ENCODE data around the gene FLOT2.
"Not testable (repeated sequence)": the region's sequence is repeated elsewhere in the genome, so short reads cannot be mapped to it uniquely, and the experiment has no call there.

The FLOT2 gene

GRCh38 chr17:28896884-28897768, at the start of gene FLOT2:
Gene FLOT2 (minus strand): TSS chr17:28897733. CDS start chr17:28897574, 159 bp downstream.
- no peak for DNase-seq

- no peak for DNase-seq
Measured at GRCh38 chr17:28946239-28946638, 48.7 kb upstream of the FLOT2 start.

- DNase-seq, result no peak
Measured at GRCh38 chr17:28944862-28945741, 47.6 kb upstream of the FLOT2 start.

GRCh38 chr17:28944343-28944742, 46.8 kb upstream of the FLOT2 start:
- no peak for DNase-seq

GRCh38 chr17:28942925-28943324, 45.4 kb upstream of the FLOT2 start:
- no peak for DNase-seq

- DNase-seq, result no peak
Measured at GRCh38 chr17:28941251-28941650, 43.7 kb upstream of the FLOT2 start.

- no peak for DNase-seq
Measured at GRCh38 chr17:28940675-28941074, 43.1 kb upstream of the FLOT2 start.

GRCh38 chr17:28940142-28940541, 42.6 kb upstream of the FLOT2 start:
- DNase-seq, result no peak

GRCh38 chr17:28938552-28938951, 41.0 kb upstream of the FLOT2 start:
- no peak for DNase-seq

GRCh38 chr17:28937044-28937729, 39.7 kb upstream of the FLOT2 start:
- no peak for DNase-seq

- no peak for DNase-seq
Measured at GRCh38 chr17:28935744-28936460, 38.4 kb upstream of the FLOT2 start.

- not testable (repeated sequence) for DNase-seq
Measured at GRCh38 chr17:28934508-28934907, 37.0 kb upstream of the FLOT2 start.

GRCh38 chr17:28929787-28930186, 32.3 kb upstream of the FLOT2 start:
- no peak for DNase-seq

GRCh38 chr17:28928061-28928460, 30.5 kb upstream of the FLOT2 start:
- no peak for DNase-seq

GRCh38 chr17:28926786-28927185, 29.3 kb upstream of the FLOT2 start:
- no peak for DNase-seq

- no peak for DNase-seq
Measured at GRCh38 chr17:28926366-28926765, 28.8 kb upstream of the FLOT2 start.

GRCh38 chr17:28925912-28926365, 28.4 kb upstream of the FLOT2 start:
- no peak for DNase-seq

GRCh38 chr17:28920201-28920600, 22.7 kb upstream of the FLOT2 start:
- no peak for DNase-seq

- DNase-seq, result no peak
Measured at GRCh38 chr17:28918295-28918694, 20.8 kb upstream of the FLOT2 start.

GRCh38 chr17:28917465-28917864, 19.9 kb upstream of the FLOT2 start:
- DNase-seq, result no peak

- DNase-seq, result no peak
Measured at GRCh38 chr17:28917029-28917428, 19.5 kb upstream of the FLOT2 start.

- no peak for DNase-seq
Measured at GRCh38 chr17:28916302-28916934, 18.9 kb upstream of the FLOT2 start.

Measured in NCI-H1436 treated with DMSO at 0.1 percent for 48 hours (cell line).